Neural progenitor cell (in vitro differentiated cells): Measurements from ENCODE around the gene PRDM4.

Source experiments
- EZH2 ChIP-seq: fragments of 200-600 bp; sonication (generic); IDR thresholded peaks from 2 replicates; pipeline ENCODE4 v1.6.1; 2017; ENCODE audit warnings: antibody characterized with exemption, mild to moderate bottlenecking, moderate library complexity
- EZH2phosphoT487 ChIP-seq: fragments of 200-600 bp; sonication (generic); IDR thresholded peaks from 2 replicates; pipeline ENCODE4 v1.6.1; 2017; ENCODE audit warnings: antibody characterized with exemption
- TF ChIP-seq, protein P1 (sequence below): fragments of 200-600 bp; sonication (generic); IDR thresholded peaks from 2 replicates; pipeline ENCODE4 v1.5.1; 2017; ENCODE audit warnings: antibody characterized with exemption, mild to moderate bottlenecking

DNA sequence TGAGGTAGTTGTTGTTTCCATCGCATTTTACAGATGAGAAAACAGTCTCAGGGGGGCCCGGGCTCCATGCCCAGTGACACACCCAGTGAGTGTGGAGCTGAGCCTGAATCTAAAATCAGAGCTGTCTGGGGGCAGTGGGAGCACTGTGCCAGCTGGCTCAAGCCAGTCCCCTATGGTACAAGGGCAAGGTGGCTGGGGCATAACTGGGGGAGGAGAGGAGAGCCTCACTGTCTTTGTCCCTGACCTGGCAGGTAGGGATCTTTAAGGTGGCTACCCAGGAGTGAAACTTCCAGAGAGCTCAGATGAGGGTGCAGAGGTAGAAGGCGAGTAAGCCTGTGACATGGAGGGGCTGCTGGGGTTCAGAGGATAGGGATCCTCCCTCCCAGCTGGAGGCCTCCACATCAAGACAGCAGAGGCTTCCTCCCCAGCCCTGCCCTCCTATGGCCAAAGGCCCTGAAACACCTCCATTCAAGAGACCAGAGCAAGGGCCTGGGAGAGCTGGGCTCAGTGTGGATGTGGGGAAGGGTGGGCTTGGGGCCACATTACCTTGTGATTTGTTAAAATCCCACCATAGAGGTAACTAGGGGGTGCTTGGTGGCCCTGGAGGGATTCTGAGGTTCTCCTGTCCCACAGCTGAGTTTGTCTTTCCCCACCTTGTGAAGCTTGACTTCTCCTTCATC lies 46.7 kb upstream of the PRDM4 start:
- TF ChIP-seq, protein P1, sequence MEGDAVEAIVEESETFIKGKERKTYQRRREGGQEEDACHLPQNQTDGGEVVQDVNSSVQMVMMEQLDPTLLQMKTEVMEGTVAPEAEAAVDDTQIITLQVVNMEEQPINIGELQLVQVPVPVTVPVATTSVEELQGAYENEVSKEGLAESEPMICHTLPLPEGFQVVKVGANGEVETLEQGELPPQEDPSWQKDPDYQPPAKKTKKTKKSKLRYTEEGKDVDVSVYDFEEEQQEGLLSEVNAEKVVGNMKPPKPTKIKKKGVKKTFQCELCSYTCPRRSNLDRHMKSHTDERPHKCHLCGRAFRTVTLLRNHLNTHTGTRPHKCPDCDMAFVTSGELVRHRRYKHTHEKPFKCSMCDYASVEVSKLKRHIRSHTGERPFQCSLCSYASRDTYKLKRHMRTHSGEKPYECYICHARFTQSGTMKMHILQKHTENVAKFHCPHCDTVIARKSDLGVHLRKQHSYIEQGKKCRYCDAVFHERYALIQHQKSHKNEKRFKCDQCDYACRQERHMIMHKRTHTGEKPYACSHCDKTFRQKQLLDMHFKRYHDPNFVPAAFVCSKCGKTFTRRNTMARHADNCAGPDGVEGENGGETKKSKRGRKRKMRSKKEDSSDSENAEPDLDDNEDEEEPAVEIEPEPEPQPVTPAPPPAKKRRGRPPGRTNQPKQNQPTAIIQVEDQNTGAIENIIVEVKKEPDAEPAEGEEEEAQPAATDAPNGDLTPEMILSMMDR = no peak
- TF ChIP-seq EZH2phosphoT487 = no peak
- no peak for TF ChIP-seq EZH2
